Colonic mucosa (tissue), 4 donors: ENCODE results near the gene GPA33. TPM values are rescaled to one million over a fixed set of nuclear protein-coding genes. Genes with fewer than 3 reads are reported as not detected.

Experiments
- DNase-seq: peaks from one replicate; pipeline ENCODE4 v3.0.0-alpha.2; 2020
- H3K27ac ChIP-seq: fragments of 200-600 bp; one replicate; pipeline ENCODE4 v1.8.0; 2021
- H3K27me3 ChIP-seq: fragments of 200-600 bp; one replicate; pipeline ENCODE4 v1.8.0; 2021
- H3K36me3 ChIP-seq: fragments of 200-600 bp; one replicate; pipeline ENCODE4 v1.8.0; 2021
- H3K4me1 ChIP-seq: fragments of 200-600 bp; one replicate; pipeline ENCODE4 v1.8.0; 2021; ENCODE audit warnings: mild to moderate bottlenecking
- H3K4me3 ChIP-seq: fragments of 200-600 bp; one replicate; pipeline ENCODE4 v1.8.0; 2021
- H3K9ac ChIP-seq, 2 donors: one replicate each; pipeline ENCODE4 v1.7.0; 2013; ENCODE audit warnings: control low read depth in 2 of 2, low read depth in 2 of 2, low read length in 2 of 2
- H3K9me3 ChIP-seq: fragments of 200-600 bp; one replicate; pipeline ENCODE4 v1.8.0; 2021
- CTCF ChIP-seq: fragments of 200-600 bp; IDR thresholded peaks from one replicate; pipeline ENCODE4 v1.8.0; 2022; ENCODE audit warnings: antibody characterized with exemption, mild to moderate bottlenecking
- intact Hi-C: fragments of 100-400 bp; cut with DNase I; formaldehyde crosslinking; loops from one replicate; pipeline ENCODE4 v1.14.1; 2022
- total RNA-seq, 2 donors: library from RNA; stranded (reverse); fragmentation: NEBNext Ultra II Directional in 1 of 2; extraction: Animal tissue kit (Norgen Biotek cat#: 25700) in 1 of 2; gene quantifications; one replicate each; pipeline ENCODE4 v1.2.1, GENCODE V29; 2021
- donor health status: healthy.
- donor health status: DM: no; HTN: no; CAD: no.
- donor health status: DM: no; HTN: no; CAD: no.

GPA33 gene
- total RNA-seq, 2 donors from 2014 or later, result 438 to 531 TPM

GRCh38 chr1:167016100-167016750, 74.0 kb downstream of the GPA33 start:
- DNase-seq, result no peak
- H3K4me1 ChIP-seq, result no peaks in the 10 kb centered on the region
- no peaks in the 10 kb centered on the region for H3K36me3 ChIP-seq
- H3K9me3 ChIP-seq, result no peaks in the 10 kb centered on the region
- H3K27ac ChIP-seq, result no peak overlapping the region
- no peaks in the 10 kb centered on the region for H3K27me3 ChIP-seq
- H3K4me3 ChIP-seq, result no peak overlapping the region
- TF ChIP-seq CTCF, result no peak
- intact Hi-C loops, result no loop called here
- H3K9ac ChIP-seq, result no peak overlapping the region

- no peaks in the 10 kb centered on the region for H3K9me3 ChIP-seq
- no peaks in the 10 kb centered on the region for H3K36me3 ChIP-seq
- intact Hi-C loops, result no loop called here
- no peak overlapping the region for H3K9ac ChIP-seq
- no peaks in the 10 kb centered on the region for H3K27me3 ChIP-seq
- H3K27ac ChIP-seq, result no peak overlapping the region
- TF ChIP-seq CTCF, result no peak
- H3K4me1 ChIP-seq, result no peaks in the 10 kb centered on the region
- H3K4me3 ChIP-seq, result no peak overlapping the region
- no peak for DNase-seq
Measured at GRCh38 chr1:167013108-167013929, 76.9 kb downstream of the GPA33 start.

- Histone ChIP-seq H3K9ac (no peak overlapping the region), H3K9me3 (no peaks in the 10 kb centered on the region), H3K27me3 (no peaks in the 10 kb centered on the region), H3K36me3 (no peaks in the 10 kb centered on the region), H3K4me3 (no peak overlapping the region), H3K4me1 (no peaks in the 10 kb centered on the region), H3K27ac (no peak overlapping the region)
- TF ChIP-seq CTCF, result no peak
- no peak for DNase-seq
- intact Hi-C loops, result no loop called here
Measured at GRCh38 chr1:167012570-167012969, 77.6 kb downstream of the GPA33 start.

- intact Hi-C loops, result no loop called here
- Histone ChIP-seq H3K27me3 (no peaks in the 10 kb centered on the region), H3K9me3 (no peaks in the 10 kb centered on the region), H3K36me3 (no peaks in the 10 kb centered on the region), H3K9ac (no peak overlapping the region), H3K4me1 (no peaks in the 10 kb centered on the region), H3K27ac (no peak overlapping the region), H3K4me3 (no peak overlapping the region)
- DNase-seq, result no peak
- no peak for TF ChIP-seq CTCF
Measured at GRCh38 chr1:167011560-167012191, 78.5 kb downstream of the GPA33 start.

- no peak for DNase-seq
- no peaks in the 10 kb centered on the region for H3K36me3 ChIP-seq
- no peak overlapping the region for H3K9ac ChIP-seq
- H3K27me3 ChIP-seq, result no peaks in the 10 kb centered on the region
- no peak for TF ChIP-seq CTCF
- no peaks in the 10 kb centered on the region for H3K9me3 ChIP-seq
- no peak overlapping the region for H3K4me3 ChIP-seq
- intact Hi-C loops, result no loop called here
- no peak overlapping the region for H3K27ac ChIP-seq
- H3K4me1 ChIP-seq, result no peaks in the 10 kb centered on the region
Measured at GRCh38 chr1:167003711-167004110, 86.5 kb downstream of the GPA33 start.

Other genes starting within 250 kb of the GPA33 start
- gene TADA1, start 214.1 kb downstream of the GPA33 start, total RNA-seq, result 10 to 100 TPM; 10.1 to 12.1 TPM
- gene ILDR2, start 114.8 kb downstream of the GPA33 start, total RNA-seq, result 1 to 10 TPM in 1 of 2 donors, under 1 TPM in 1; 0.62 to 2.7 TPM
- not detected for gene MAEL, start 101.1 kb downstream of the GPA33 start, total RNA-seq
- under 1 TPM in 1 of 2 donors, not detected in 1; 0.10 TPM for gene STYXL2, start 3.7 kb upstream of the GPA33 start, total RNA-seq
- 10 to 100 TPM; 16.4 to 24.4 TPM for gene POU2F1, start 130.5 kb upstream of the GPA33 start, total RNA-seq